Trophoblast cell (in vitro differentiated cells and primary cell): ENCODE measurements around the gene PPDPF.

ENCODE experiments used
- DNase-seq, 2 donors: peaks; one replicate each; pipeline ENCODE4 v3.0.0-alpha.2; 2016
- H2AFZ ChIP-seq: 2 replicates; pipeline ENCODE4 v1.6.1; 2013; ENCODE audit warnings: low read length, moderate library complexity, mild to moderate bottlenecking; ENCODE audit not compliant: insufficient read depth, poor library complexity
- H2AK5ac ChIP-seq: 2 replicates; pipeline ENCODE4 v1.6.1; 2013; ENCODE audit warnings: mild to moderate bottlenecking, low read length
- H2BK120ac ChIP-seq: 2 replicates; pipeline ENCODE4 v1.6.1; 2013; ENCODE audit warnings: low read length, mild to moderate bottlenecking, moderate library complexity; ENCODE audit not compliant: insufficient read depth, poor library complexity
- H2BK12ac ChIP-seq: 2 replicates; pipeline ENCODE4 v1.6.1; 2013; ENCODE audit warnings: mild to moderate bottlenecking, low read length, moderate library complexity
- H2BK5ac ChIP-seq: 2 replicates; pipeline ENCODE4 v1.6.1; 2013; ENCODE audit warnings: low read length, low read depth, moderate library complexity, mild to moderate bottlenecking; ENCODE audit not compliant: poor library complexity
- H3K14ac ChIP-seq: 2 replicates; pipeline ENCODE4 v1.6.1; 2013; ENCODE audit warnings: mild to moderate bottlenecking, low read length
- H3K18ac ChIP-seq: 2 replicates; pipeline ENCODE4 v1.6.1; 2013; ENCODE audit warnings: mild to moderate bottlenecking, low read length
- H3K23ac ChIP-seq: 2 replicates; pipeline ENCODE4 v1.6.1; 2013; ENCODE audit warnings: low read length
- H3K27ac ChIP-seq: 2 replicates; pipeline ENCODE4 v1.5.1; 2013; ENCODE audit warnings: low read depth, mild to moderate bottlenecking, inconsistent platforms, low read length, moderate library complexity
- H3K27me3 ChIP-seq: 2 replicates; pipeline ENCODE4 v1.6.1; 2013; ENCODE audit warnings: inconsistent platforms, mild to moderate bottlenecking, low read length, moderate library complexity; ENCODE audit not compliant: insufficient read depth
- H3K36me3 ChIP-seq, 2 experiments: 1 replicate in 1 of 2; 2 replicates in 1 of 2; pipeline ENCODE4 v1.6.1; 2013; ENCODE audit warnings: low read length in 2 of 2, mild to moderate bottlenecking in 2 of 2, moderate library complexity in 1 of 2; ENCODE audit not compliant: insufficient read depth in 2 of 2, control insufficient read depth in 1 of 2
- H3K4ac ChIP-seq: 2 replicates; pipeline ENCODE4 v1.6.1; 2013; ENCODE audit warnings: low read depth, mild to moderate bottlenecking, low read length, moderate library complexity
- H3K4me1 ChIP-seq, 2 experiments: 1 replicate in 1 of 2; 2 replicates in 1 of 2; pipeline ENCODE4 v1.6.1; 2013; ENCODE audit warnings: low read length in 2 of 2, mild to moderate bottlenecking in 2 of 2, moderate library complexity in 1 of 2; ENCODE audit not compliant: insufficient read depth in 2 of 2, control insufficient read depth in 1 of 2
- H3K4me2 ChIP-seq: 2 replicates; pipeline ENCODE4 v1.6.1; 2013; ENCODE audit warnings: inconsistent platforms, mild to moderate bottlenecking, low read length, moderate library complexity
- H3K4me3 ChIP-seq: 2 replicates; pipeline ENCODE4 v1.5.1; 2013; ENCODE audit warnings: mild to moderate bottlenecking, low read depth, low read length, inconsistent platforms
- H3K79me1 ChIP-seq: one replicate; pipeline ENCODE4 v1.6.1; 2013; ENCODE audit warnings: low read length
- H3K79me2 ChIP-seq: 2 replicates; pipeline ENCODE4 v1.6.1; 2013; ENCODE audit warnings: low read length, mild to moderate bottlenecking; ENCODE audit not compliant: control insufficient read depth, insufficient read depth, poor library complexity
- H3K9ac ChIP-seq: 2 replicates; pipeline ENCODE4 v1.6.1; 2013; ENCODE audit warnings: mild to moderate bottlenecking, low read length
- H3K9me3 ChIP-seq: 2 replicates; pipeline ENCODE4 v1.6.1; 2013; ENCODE audit warnings: low read depth, mild to moderate bottlenecking, control low read depth, inconsistent platforms, low read length; ENCODE audit not compliant: insufficient read depth
- H4K12ac ChIP-seq: 2 replicates; pipeline ENCODE4 v1.6.1; 2013; ENCODE audit warnings: low read depth, mild to moderate bottlenecking, low read length, moderate library complexity
- H4K8ac ChIP-seq: 2 replicates; pipeline ENCODE4 v1.6.1; 2013; ENCODE audit warnings: low read depth, mild to moderate bottlenecking, low read length, moderate library complexity
- H4K91ac ChIP-seq: one replicate; pipeline ENCODE4 v1.6.1; 2013; ENCODE audit warnings: low read depth, mild to moderate bottlenecking, low read length, moderate library complexity
- WGBS: extraction: QIAGEN DNeasy Blood & Tissue Kit; methylation state at CpG from one replicate; pipeline ENCODE4 v1.1.7; 2013; ENCODE audit warnings: missing lambda C conversion rate; ENCODE audit not compliant: insufficient read length, insufficient coverage; ENCODE audit errors: extremely low coverage; 5-methylcytosine and 5-hydroxymethylcytosine counted together

PPDPF gene

DNA sequence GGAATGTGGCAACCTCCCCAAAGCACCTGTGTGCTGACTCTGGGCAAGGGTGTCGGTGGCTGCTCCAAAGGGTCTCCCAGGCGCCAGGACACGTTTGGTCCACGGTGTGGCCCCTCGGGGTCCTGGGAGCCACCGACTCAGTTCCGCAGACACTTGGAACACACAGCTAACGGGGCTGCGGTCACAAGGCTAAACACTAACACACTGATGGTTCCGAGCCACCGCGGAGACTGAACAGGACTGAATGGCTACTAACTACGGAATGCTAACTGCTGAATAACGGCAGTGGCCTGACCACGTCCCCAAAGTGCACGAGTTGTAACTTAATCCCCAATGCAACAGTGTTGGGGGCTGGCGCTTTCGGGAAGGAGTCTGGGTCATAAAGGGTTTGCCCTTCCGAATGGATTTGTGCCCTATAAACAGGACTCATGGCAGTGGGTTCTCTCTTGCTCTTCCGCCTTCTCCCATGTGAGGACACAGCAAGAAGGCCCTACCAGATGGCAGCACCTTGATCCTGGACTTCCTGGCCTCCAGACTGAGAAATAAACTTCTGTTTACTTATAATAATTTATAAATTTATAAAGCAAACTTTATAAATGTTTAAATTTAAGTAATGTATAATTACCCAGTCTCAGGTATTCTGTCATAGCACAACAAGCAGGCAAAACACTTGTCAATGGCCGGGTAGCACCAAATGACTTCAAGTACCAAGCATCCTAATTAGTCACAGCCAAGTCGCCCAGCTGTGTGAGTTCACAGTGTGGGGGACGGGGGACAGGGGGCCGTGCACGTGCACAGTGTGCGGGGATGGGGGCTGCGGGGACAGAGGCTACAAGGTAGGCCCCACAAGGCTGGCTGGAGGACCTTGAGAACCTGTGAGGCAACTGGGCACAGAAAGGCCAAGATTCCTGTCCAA lies 19.4 kb upstream of the PPDPF start:
- Histone ChIP-seq H3K4me1 (peaks cover 8 to 9% of the 10 kb centered on the region in 2 experiments), H4K12ac (no peak overlapping the region), H3K79me1 (no peaks in the 10 kb centered on the region), H3K4me3 (no peak overlapping the region), H3K36me3 (no peaks in the 10 kb centered on the region), H2BK5ac (no peak overlapping the region), H3K14ac (no peak overlapping the region), H2BK120ac (no peak overlapping the region), H4K8ac (no peak overlapping the region), H2BK12ac (no peak overlapping the region), H3K27ac (no peak overlapping the region), H3K18ac (no peak overlapping the region), H3K9me3 (peaks cover 14% of the 10 kb centered on the region), H2AFZ (no peak overlapping the region), H2AK5ac (no peak overlapping the region), H3K79me2 (no peaks in the 10 kb centered on the region), H3K27me3 (no peaks in the 10 kb centered on the region), H3K4ac (no peak overlapping the region), H3K4me2 (no peak overlapping the region), H3K23ac (no peak overlapping the region), H3K9ac (no peak overlapping the region), H4K91ac (no peak overlapping the region)
- WGBS, result no CpG with 5 or more reads among the region's 27 CpGs
- DNase-seq, result no peak

DNA sequence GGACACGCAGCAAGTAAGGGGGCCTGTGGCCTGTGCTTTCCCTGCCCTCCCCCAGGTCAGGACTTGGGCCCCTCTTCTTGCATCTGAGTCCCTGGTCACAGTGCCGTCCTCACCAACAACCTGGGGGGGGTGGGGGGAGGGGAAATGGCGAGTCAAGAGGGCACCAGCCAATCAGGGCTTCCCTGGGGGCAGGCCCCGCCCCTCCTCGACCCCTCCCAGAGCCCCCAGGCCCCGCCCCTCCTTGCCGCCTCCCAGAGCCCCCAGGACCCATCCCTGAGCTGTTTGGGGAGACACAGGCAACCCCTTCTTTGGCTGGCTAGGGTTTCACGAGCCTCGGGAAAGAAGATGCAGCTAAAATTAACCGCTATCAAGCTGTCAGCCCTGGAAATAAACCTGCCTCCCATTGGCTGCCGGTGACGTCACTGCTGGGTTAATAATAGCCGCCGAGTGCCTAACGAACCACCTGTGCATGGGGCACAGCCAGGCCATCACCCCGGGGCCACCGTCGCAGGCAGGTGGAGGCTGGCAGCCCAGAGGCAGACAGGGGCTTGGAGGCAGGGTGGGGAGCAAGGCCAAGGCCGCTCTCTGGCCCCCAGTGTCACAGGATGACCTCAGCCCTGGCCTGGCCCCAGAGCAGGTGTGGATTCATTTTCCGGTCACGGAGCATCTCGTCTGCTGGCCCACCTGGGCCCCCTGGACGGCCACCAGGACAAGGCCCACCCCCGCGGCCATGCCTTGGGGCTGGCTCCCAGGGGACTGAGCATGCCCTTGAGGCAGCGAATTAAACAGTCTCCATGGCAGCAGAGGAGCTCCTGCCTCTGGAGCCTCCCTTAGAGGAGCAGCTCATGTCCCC lies 18.5 kb upstream of the PPDPF start:
- Histone ChIP-seq H2BK12ac (no peak overlapping the region), H3K27ac (no peak overlapping the region)
- no CpG with 5 or more reads among the region's 26 CpGs for WGBS

DNA sequence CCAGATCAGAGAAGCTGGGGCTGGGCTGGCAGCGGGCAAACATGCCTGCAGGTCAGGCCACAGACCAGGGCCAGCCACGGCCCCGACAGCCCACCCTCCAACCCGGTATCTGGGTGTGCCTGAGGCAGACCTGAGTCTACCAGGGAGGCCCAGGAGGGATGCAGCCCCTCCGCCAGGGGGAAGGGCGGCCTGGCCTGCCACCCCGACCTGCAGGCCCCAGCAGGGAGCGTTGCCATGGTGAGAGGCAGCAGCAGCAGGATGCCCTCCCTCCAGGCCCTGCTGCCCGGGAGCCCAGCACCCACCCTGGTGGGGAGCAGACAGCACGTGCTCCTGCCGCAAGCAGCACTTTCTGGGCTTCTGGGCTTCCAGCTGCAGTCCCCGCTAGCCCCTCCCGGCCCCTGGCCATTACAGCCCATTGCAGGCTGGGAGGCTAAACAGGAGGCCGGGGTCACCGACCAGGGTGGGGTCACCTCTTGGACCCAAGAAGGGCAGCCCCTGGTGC lies 17.8 kb upstream of the PPDPF start:
- Histone ChIP-seq H4K91ac (no peak overlapping the region), H3K9me3 (peaks cover 14% of the 10 kb centered on the region), H3K79me1 (no peaks in the 10 kb centered on the region), H3K4me1 (peaks cover 8% of the 10 kb centered on the region in 2 experiments), H4K8ac (no peak overlapping the region), H3K79me2 (no peaks in the 10 kb centered on the region), H2AFZ (no peak overlapping the region), H2AK5ac (no peak overlapping the region), H3K4me2 (no peak overlapping the region), H3K27ac (no peak overlapping the region), H2BK5ac (no peak overlapping the region), H3K23ac (no peak overlapping the region), H3K18ac (no peak overlapping the region), H3K9ac (no peak overlapping the region), H3K14ac (no peak overlapping the region), H3K27me3 (no peaks in the 10 kb centered on the region), H2BK12ac (no peak overlapping the region), H3K36me3 (no peaks in the 10 kb centered on the region), H3K4ac (no peak overlapping the region), H2BK120ac (no peak overlapping the region), H4K12ac (no peak overlapping the region), H3K4me3 (no peak overlapping the region)
- no CpG with 5 or more reads among the region's 15 CpGs for WGBS
- no peak for DNase-seq

More for the DNA sequence above, 18.5 kb upstream of the PPDPF start:
- Histone ChIP-seq H3K14ac (no peak overlapping the region), H2BK120ac (no peak overlapping the region), H3K4ac (no peak overlapping the region), H3K79me1 (no peaks in the 10 kb centered on the region), H3K9me3 (peaks cover 14% of the 10 kb centered on the region), H4K8ac (no peak overlapping the region), H2AFZ (no peak overlapping the region), H3K23ac (no peak overlapping the region), H4K12ac (no peak overlapping the region), H3K27me3 (no peaks in the 10 kb centered on the region), H3K79me2 (no peaks in the 10 kb centered on the region), H3K4me2 (no peak overlapping the region), H3K4me1 (peaks cover 8 to 9% of the 10 kb centered on the region in 2 experiments), H2BK5ac (no peak overlapping the region), H2AK5ac (no peak overlapping the region), H3K36me3 (no peaks in the 10 kb centered on the region), H4K91ac (no peak overlapping the region), H3K9ac (no peak overlapping the region), H3K4me3 (no peak overlapping the region), H3K18ac (no peak overlapping the region)
- DNase-seq, result no peak

DNA sequence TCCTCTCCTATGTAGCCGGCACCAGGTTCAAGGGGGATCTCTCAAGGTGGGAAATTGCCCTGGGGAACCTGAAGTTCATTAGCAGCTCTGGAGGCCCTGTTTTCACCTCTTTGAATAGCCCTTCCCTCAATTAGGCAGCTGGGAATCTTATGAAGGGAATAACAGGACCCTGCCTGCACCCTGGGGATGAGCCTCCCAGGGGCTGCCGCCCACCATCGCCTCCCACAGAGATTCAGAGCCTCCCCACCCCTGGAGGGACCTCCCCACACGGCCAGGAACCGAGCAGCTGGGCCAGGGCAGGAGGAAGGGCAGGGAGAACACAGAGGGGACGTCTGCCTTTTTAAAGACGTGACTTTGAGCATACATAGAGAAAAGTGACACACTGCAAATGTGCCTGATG lies 17.0 kb upstream of the PPDPF start:
- no peak overlapping the region for H3K18ac ChIP-seq
- no peak overlapping the region for H3K4me3 ChIP-seq
- no peak overlapping the region for H2BK5ac ChIP-seq
- no peak overlapping the region for H3K14ac ChIP-seq
- H3K79me2 ChIP-seq, result no peaks in the 10 kb centered on the region
- H2AFZ ChIP-seq, result no peak overlapping the region
- no peak overlapping the region for H2BK12ac ChIP-seq
- no peak overlapping the region for H4K91ac ChIP-seq
- H3K36me3 ChIP-seq, result no peaks in the 10 kb centered on the region
- H3K27me3 ChIP-seq, result no peaks in the 10 kb centered on the region
- H3K4ac ChIP-seq, result no peak overlapping the region
- H3K9ac ChIP-seq, result no peak overlapping the region
- no peak for DNase-seq
- peaks cover 14% of the 10 kb centered on the region for H3K9me3 ChIP-seq
- peaks cover 2 to 3% of the 10 kb centered on the region in 2 experiments for H3K4me1 ChIP-seq
- H4K12ac ChIP-seq, result no peak overlapping the region
- H2AK5ac ChIP-seq, result no peak overlapping the region
- no CpG with 5 or more reads among the region's 7 CpGs for WGBS
- no peak overlapping the region for H2BK120ac ChIP-seq
- H3K4me2 ChIP-seq, result no peak overlapping the region
- no peak overlapping the region for H4K8ac ChIP-seq
- no peaks in the 10 kb centered on the region for H3K79me1 ChIP-seq
- no peak overlapping the region for H3K27ac ChIP-seq
- H3K23ac ChIP-seq, result no peak overlapping the region
